Endothelial cell of umbilical vein (primary cell): ENCODE measurements around the gene ZEB1. TPM values are rescaled to one million over a fixed set of nuclear protein-coding genes. Genes with fewer than 3 reads are reported as not detected.

Source experiments
- BruUV-seq: library from RNA; stranded (reverse); fragments of 400-500 nt; replicated peaks from 2 replicates; lab custom pipeline; 2021; lab: Mats Ljungman, UMichigan
- CTCF ChIA-PET: fragments of 300-600, 350-600 bp; sonication (Branson Sonifier 250); formaldehyde crosslinking; loops from one replicate; lab custom pipeline; 2021; ENCODE audit warnings: antibody characterized with exemption, inconsistent platforms; lab: Charles Lee
- POLR2A ChIA-PET: fragments of 300-600, 350-600 bp; sonication (Branson Sonifier 250); formaldehyde crosslinking; loops from one replicate; lab custom pipeline; 2021; ENCODE audit warnings: antibody characterized with exemption, inconsistent platforms; lab: Charles Lee
- DNase-seq: peaks from one replicate; pipeline ENCODE4 v3.0.0-alpha.2; 2011; ENCODE audit warnings: low read depth, low spot score
- FAIRE-seq: peaks from 2 replicates; lab custom pipeline; 2011; peaks lifted over from hg19 to GRCh38; lab: Jason Lieb, UNC
- H2AFZ ChIP-seq: 2 replicates; pipeline ENCODE4 v1.6.0; 2012; ENCODE audit warnings: low read depth, low read length, control low read depth, inconsistent platforms
- H3K27ac ChIP-seq: 2 replicates; pipeline ENCODE4 v1.5.1; 2011; ENCODE audit warnings: low read depth, mild to moderate bottlenecking, control low read depth, low read length, moderate library complexity; ENCODE audit not compliant: insufficient read depth
- H3K27me3 ChIP-seq, 2 experiments: 2 replicates each; pipeline versions ENCODE4 v1.6.0 to v1.6.1; 2011; ENCODE audit warnings: low read length in 2 of 2, mixed read lengths in 1 of 2; ENCODE audit not compliant: control insufficient read depth in 2 of 2, insufficient read depth in 2 of 2
- H3K36me3 ChIP-seq, 2 experiments: 2 replicates in 1 of 2; 3 replicates in 1 of 2; pipeline ENCODE4 v1.5.1; 2011; ENCODE audit warnings: low read length in 2 of 2, mild to moderate bottlenecking in 1 of 2, moderate library complexity in 1 of 2; ENCODE audit not compliant: control insufficient read depth in 2 of 2, insufficient read depth in 2 of 2; ENCODE audit errors: extremely low read depth in 1 of 2
- H3K4me1 ChIP-seq: 3 replicates; pipeline ENCODE4 v1.5.1; 2011; ENCODE audit warnings: mild to moderate bottlenecking, low read length; ENCODE audit not compliant: control insufficient read depth, insufficient read depth; ENCODE audit errors: extremely low read depth
- H3K4me2 ChIP-seq: 2 replicates; pipeline ENCODE4 v1.6.1; 2011; ENCODE audit warnings: low read length, control low read depth, mixed read lengths; ENCODE audit not compliant: insufficient read depth
- H3K4me3 ChIP-seq, 3 experiments: fragments of 200-600 bp in 1 of 3; sonication (generic), shearing (Covaris generic) in 1 of 3; replicated peaks in 1 of 3; 2 replicates each; pipeline ENCODE4 v1.5.1; 2011 to 2016; ENCODE audit warnings: control low read depth in 3 of 3, low read length in 3 of 3, mild to moderate bottlenecking in 2 of 3, inconsistent platforms in 1 of 3, low read depth in 1 of 3, moderate library complexity in 1 of 3; ENCODE audit not compliant: insufficient read depth in 1 of 3
- H3K79me2 ChIP-seq: 2 replicates; pipeline ENCODE4 v1.6.0; 2012; ENCODE audit warnings: low read length, inconsistent platforms; ENCODE audit not compliant: control insufficient read depth, insufficient read depth
- H3K9ac ChIP-seq: replicated peaks from 2 replicates; pipeline ENCODE3; 2011; ENCODE audit warnings: low read length, control low read depth; ENCODE audit not compliant: insufficient read depth; ENCODE audit errors: extremely low read depth
- H3K9me1 ChIP-seq: replicated peaks from 3 replicates; pipeline ENCODE4 v1.6.0; 2011; ENCODE audit warnings: mild to moderate bottlenecking, low read length; ENCODE audit not compliant: control insufficient read depth, insufficient read depth; ENCODE audit errors: extremely low read depth
- H3K9me3 ChIP-seq: replicated peaks from 2 replicates; pipeline ENCODE4 v1.5.1; 2012; ENCODE audit warnings: low read length, inconsistent platforms; ENCODE audit not compliant: control insufficient read depth, insufficient read depth
- H4K20me1 ChIP-seq: replicated peaks from 2 replicates; pipeline ENCODE3; 2011; ENCODE audit warnings: mild to moderate bottlenecking, low read length; ENCODE audit not compliant: control insufficient read depth, insufficient read depth; ENCODE audit errors: extremely low read depth
- EZH2 ChIP-seq: IDR thresholded peaks from 2 replicates; pipeline ENCODE4 v1.6.1; 2012; ENCODE audit warnings: borderline replicate concordance, low read depth, mild to moderate bottlenecking, moderate library complexity, low read length, inconsistent platforms; ENCODE audit not compliant: severe bottlenecking
- FOS ChIP-seq: IDR thresholded peaks from 2 replicates; pipeline ENCODE4 v1.6.1; 2011; ENCODE audit warnings: mild to moderate bottlenecking, low read length, moderate library complexity, borderline replicate concordance; ENCODE audit not compliant: insufficient read depth
- GATA2 ChIP-seq: IDR thresholded peaks from 2 replicates; pipeline ENCODE4 v1.7.0; 2011; ENCODE audit warnings: low read depth, mild to moderate bottlenecking, moderate library complexity, mixed read lengths, low read length; ENCODE audit not compliant: insufficient read length, insufficient read depth
- JUN ChIP-seq: IDR thresholded peaks from 2 replicates; pipeline ENCODE4 v1.6.1; 2011; ENCODE audit warnings: borderline replicate concordance, low read depth; ENCODE audit not compliant: insufficient read length, insufficient read depth
- MAX ChIP-seq: IDR thresholded peaks from 2 replicates; pipeline ENCODE4 v1.6.1; 2011; ENCODE audit not compliant: insufficient read depth, insufficient read length
- MYC ChIP-seq: IDR thresholded peaks from one replicate; pipeline ENCODE4 v1.6.1; 2011; ENCODE audit warnings: mild to moderate bottlenecking, low read depth, low read length
- POLR2A ChIP-seq: IDR thresholded peaks from 2 replicates; pipeline ENCODE4 v1.6.1; 2012; ENCODE audit warnings: low read depth, mild to moderate bottlenecking, control low read depth, low read length
- POLR2AphosphoS5 ChIP-seq: IDR thresholded peaks from 2 replicates; pipeline ENCODE4 v1.6.1; 2012; ENCODE audit warnings: low read depth, mild to moderate bottlenecking, control low read depth, low read length, moderate library complexity; ENCODE audit not compliant: insufficient read depth
- dilution Hi-C: fragments of 300-500 bp; cut with MboI; formaldehyde crosslinking; loops from one replicate; pipeline ENCODE4 v1.15.0; 2019; ENCODE audit warnings: low sequenced_read_pairs; ENCODE audit not compliant: extremely low pct_ligation_motif_present
- intact Hi-C: fragments of 100-400 bp; cut with micrococcal nuclease; formaldehyde crosslinking; loops from one replicate; pipeline ENCODE4 v1.10.0; 2022
- polyA plus RNA-seq, 4 experiments: library from polyadenylated mRNA; depleted of rRNA in 3 of 4; stranded (reverse) in 3 of 4; unstranded in 1 of 4; fragments of >200 nt; gene quantifications; 2 replicates each; pipeline versions ENCODE4 v1.2.1 to v1.2.3, GENCODE V29; 2011 to 2012; ENCODE audit warnings: missing spikeins in 1 of 4
- total RNA-seq: library from RNA; stranded (reverse); gene quantifications from 2 replicates; pipeline ENCODE4 v1.2.3, GENCODE V29; 2021
- TF ChIP-seq, protein P1 (sequence below), 2 donors: IDR thresholded peaks; 1 replicate in 1 of 2; 2 replicates in 1 of 2; pipeline ENCODE4 v1.5.1; 2011; ENCODE audit warnings: low read length in 2 of 2, mild to moderate bottlenecking in 2 of 2, moderate library complexity in 2 of 2, control low read depth in 1 of 2, inconsistent platforms in 1 of 2, low read depth in 1 of 2; ENCODE audit not compliant: insufficient read depth in 1 of 2; ENCODE audit errors: extremely low read depth in 1 of 2

The ZEB1 gene
- total and polyA plus RNA-seq, 2 donors (not counting 3 experiments of a cell fraction or from before 2014, with no cell fraction given) = 19.8 to 130 TPM

- dilution Hi-C loops = no loop called here
- no peak overlapping the region for H3K4me2 ChIP-seq
- BruUV-seq = no TSS peak
Observed at GRCh38 chr10:31288962-31289361, 30.1 kb upstream of the ZEB1 start.

More at GRCh38 chr10:31288962-31289361, 30.1 kb upstream of the ZEB1 start:
- no peaks in the 10 kb centered on the region for H3K36me3 ChIP-seq
- no peak overlapping the region for H2AFZ ChIP-seq
- no peaks in the 10 kb centered on the region for H4K20me1 ChIP-seq
- POLR2A ChIA-PET = no interaction called here
- no peaks in the 10 kb centered on the region for H3K79me2 ChIP-seq
- no peaks in the 10 kb centered on the region for H3K4me1 ChIP-seq
- TF ChIP-seq MAX (no peak), POLR2A (no peak), FOS (no peak), MYC (no peak), POLR2AphosphoS5 (no peak), JUN (no peak), GATA2 (no peak), EZH2 (no peak)
- TF ChIP-seq, protein P1, sequence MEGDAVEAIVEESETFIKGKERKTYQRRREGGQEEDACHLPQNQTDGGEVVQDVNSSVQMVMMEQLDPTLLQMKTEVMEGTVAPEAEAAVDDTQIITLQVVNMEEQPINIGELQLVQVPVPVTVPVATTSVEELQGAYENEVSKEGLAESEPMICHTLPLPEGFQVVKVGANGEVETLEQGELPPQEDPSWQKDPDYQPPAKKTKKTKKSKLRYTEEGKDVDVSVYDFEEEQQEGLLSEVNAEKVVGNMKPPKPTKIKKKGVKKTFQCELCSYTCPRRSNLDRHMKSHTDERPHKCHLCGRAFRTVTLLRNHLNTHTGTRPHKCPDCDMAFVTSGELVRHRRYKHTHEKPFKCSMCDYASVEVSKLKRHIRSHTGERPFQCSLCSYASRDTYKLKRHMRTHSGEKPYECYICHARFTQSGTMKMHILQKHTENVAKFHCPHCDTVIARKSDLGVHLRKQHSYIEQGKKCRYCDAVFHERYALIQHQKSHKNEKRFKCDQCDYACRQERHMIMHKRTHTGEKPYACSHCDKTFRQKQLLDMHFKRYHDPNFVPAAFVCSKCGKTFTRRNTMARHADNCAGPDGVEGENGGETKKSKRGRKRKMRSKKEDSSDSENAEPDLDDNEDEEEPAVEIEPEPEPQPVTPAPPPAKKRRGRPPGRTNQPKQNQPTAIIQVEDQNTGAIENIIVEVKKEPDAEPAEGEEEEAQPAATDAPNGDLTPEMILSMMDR (IDR thresholded peaks at IDR 0.05; ENCODE audit: extremely low read depth in 1 of 2, insufficient read depth in 1 of 2, low read depth in 1 of 2, low read length in 2 of 2) = no peak
- no peak overlapping the region for H3K27ac ChIP-seq
- H3K9ac ChIP-seq = no peak overlapping the region
- H3K27me3 ChIP-seq = no peaks in the 10 kb centered on the region
- no peaks in the 10 kb centered on the region for H3K9me3 ChIP-seq
- FAIRE-seq = no peak
- no peak for DNase-seq
- CTCF ChIA-PET = interaction anchor here (2.3 kb wide), 1 partner anchor 10 kb away, joined by 12 read pairs; no protein-coding TSS in a partner anchor
- H3K9me1 ChIP-seq = no peaks in the 10 kb centered on the region
- intact Hi-C loops = no loop called here
- no peak overlapping the region for H3K4me3 ChIP-seq
